Measurements from ENCODE around the gene ZNF792.
"Not testable (repeated sequence)": the region's sequence is repeated elsewhere in the genome, so short reads cannot be mapped to it uniquely, and the experiment has no call there.

The ZNF792 gene

GRCh38 chr19:34975056-34975455 lies 11.0 kb upstream of the ZNF792 start:
- no peak for DNase-seq

- DNase-seq: no peak
Observed at GRCh38 chr19:34974646-34975045, 10.6 kb upstream of the ZNF792 start.

- no peak for DNase-seq
Observed at GRCh38 chr19:34972163-34972705, 8.2 kb upstream of the ZNF792 start.

- DNase-seq: not testable (repeated sequence)
Observed at GRCh38 chr19:34970185-34970780, 6.3 kb upstream of the ZNF792 start.

GRCh38 chr19:34969721-34970120 lies 5.7 kb upstream of the ZNF792 start:
- no peak for DNase-seq

GRCh38 chr19:34967551-34967950 lies 3.5 kb upstream of the ZNF792 start:
- DNase-seq: no peak

- not testable (repeated sequence) for DNase-seq
Observed at GRCh38 chr19:34965505-34965904, 1.5 kb upstream of the ZNF792 start.

GRCh38 chr19:34964598-34964997 lies 569 bp upstream of the ZNF792 start:
- DNase-seq: no peak

- no peak for DNase-seq
Observed at GRCh38 chr19:34962687-34963572, 1.1 kb downstream of the ZNF792 start.

GRCh38 chr19:34961775-34962686 lies 2.0 kb downstream of the ZNF792 start:
- DNase-seq: no peak

GRCh38 chr19:34960940-34961679 lies 2.9 kb downstream of the ZNF792 start:
- no peak for DNase-seq

GRCh38 chr19:34960103-34960805 lies 3.8 kb downstream of the ZNF792 start:
- no peak for DNase-seq

GRCh38 chr19:34959021-34959420 lies 5.0 kb downstream of the ZNF792 start:
- no peak for DNase-seq

GRCh38 chr19:34957830-34958751 lies 5.9 kb downstream of the ZNF792 start:
- DNase-seq: no peak

- no peak for DNase-seq
Observed at GRCh38 chr19:34953092-34953491, 10.9 kb downstream of the ZNF792 start.

- DNase-seq: no peak
Observed at GRCh38 chr19:34943861-34944573, 20.0 kb downstream of the ZNF792 start.

- DNase-seq: no peak
Observed at GRCh38 chr19:34938886-34939285, 25.1 kb downstream of the ZNF792 start.

GRCh38 chr19:34936184-34936583 lies 27.8 kb downstream of the ZNF792 start:
- no peak for DNase-seq

All from amygdala (tissue), 56 donors.